IPS-18a (cell line): ENCODE measurements around the gene ANKS1B.

Experiments used
- H3K27ac ChIP-seq: one replicate; pipeline ENCODE4 v1.5.1; 2013; ENCODE audit warnings: low read length
- H3K27me3 ChIP-seq: one replicate; pipeline ENCODE4 v1.6.1; 2013; ENCODE audit warnings: mild to moderate bottlenecking, low read length; ENCODE audit not compliant: control insufficient read depth, insufficient read depth
- H3K36me3 ChIP-seq: one replicate; pipeline ENCODE4 v1.6.1; 2013; ENCODE audit warnings: low read depth, low read length; ENCODE audit not compliant: control insufficient read depth
- H3K4me1 ChIP-seq: one replicate; pipeline ENCODE4 v1.6.1; 2013; ENCODE audit warnings: low read depth, low read length; ENCODE audit not compliant: control insufficient read depth
- H3K4me3 ChIP-seq: one replicate; pipeline ENCODE4 v1.5.1; 2013; ENCODE audit warnings: low read length
- H3K9ac ChIP-seq: one replicate; pipeline ENCODE4 v1.6.1; 2013; ENCODE audit warnings: mild to moderate bottlenecking, low read length, moderate library complexity
- H3K9me3 ChIP-seq: one replicate; pipeline ENCODE4 v1.6.1; 2013; ENCODE audit warnings: low read depth, low read length; ENCODE audit not compliant: control insufficient read depth

Gene ANKS1B

GRCh38 chr12:99097171-99097570 lies 887.6 kb downstream of the ANKS1B start:
- Histone ChIP-seq H3K4me1 (no peaks in the 10 kb centered on the region), H3K9me3 (no peaks in the 10 kb centered on the region), H3K36me3 (no peaks in the 10 kb centered on the region), H3K9ac (no peak overlapping the region), H3K27ac (no peak overlapping the region), H3K4me3 (no peak overlapping the region), H3K27me3 (no peaks in the 10 kb centered on the region)

GRCh38 chr12:99093166-99093565 lies 891.6 kb downstream of the ANKS1B start:
- Histone ChIP-seq H3K27me3 (no peaks in the 10 kb centered on the region), H3K9me3 (no peaks in the 10 kb centered on the region), H3K9ac (no peak overlapping the region), H3K4me3 (no peak overlapping the region), H3K4me1 (no peaks in the 10 kb centered on the region), H3K36me3 (no peaks in the 10 kb centered on the region), H3K27ac (no peak overlapping the region)

- no peaks in the 10 kb centered on the region for H3K9me3 ChIP-seq
- no peak overlapping the region for H3K27ac ChIP-seq
- no peak overlapping the region for H3K4me3 ChIP-seq
- H3K36me3 ChIP-seq, result no peaks in the 10 kb centered on the region
- H3K4me1 ChIP-seq, result peaks cover 3% of the 10 kb centered on the region
- H3K9ac ChIP-seq, result no peak overlapping the region
- H3K27me3 ChIP-seq, result no peaks in the 10 kb centered on the region
Observed at GRCh38 chr12:99092100-99092851, 892.5 kb downstream of the ANKS1B start.

GRCh38 chr12:99087278-99087677 lies 897.5 kb downstream of the ANKS1B start:
- Histone ChIP-seq H3K27ac (no peak overlapping the region), H3K27me3 (no peaks in the 10 kb centered on the region), H3K9ac (no peak overlapping the region), H3K9me3 (no peaks in the 10 kb centered on the region), H3K36me3 (no peaks in the 10 kb centered on the region), H3K4me1 (peaks cover 6% of the 10 kb centered on the region), H3K4me3 (no peak overlapping the region)

GRCh38 chr12:99079811-99080210 lies 904.9 kb downstream of the ANKS1B start:
- Histone ChIP-seq H3K4me1 (no peaks in the 10 kb centered on the region), H3K9me3 (no peaks in the 10 kb centered on the region), H3K27me3 (no peaks in the 10 kb centered on the region), H3K9ac (no peak overlapping the region), H3K27ac (no peak overlapping the region), H3K4me3 (no peak overlapping the region), H3K36me3 (no peaks in the 10 kb centered on the region)

- no peak overlapping the region for H3K9ac ChIP-seq
- H3K4me3 ChIP-seq, result no peak overlapping the region
- H3K36me3 ChIP-seq, result no peaks in the 10 kb centered on the region
- no peak overlapping the region for H3K27ac ChIP-seq
- H3K4me1 ChIP-seq, result no peaks in the 10 kb centered on the region
- no peaks in the 10 kb centered on the region for H3K9me3 ChIP-seq
- no peaks in the 10 kb centered on the region for H3K27me3 ChIP-seq
Observed at GRCh38 chr12:99068993-99069747, 915.6 kb downstream of the ANKS1B start.

GRCh38 chr12:99067171-99067785 lies 917.5 kb downstream of the ANKS1B start:
- no peaks in the 10 kb centered on the region for H3K27me3 ChIP-seq
- H3K9ac ChIP-seq, result no peak overlapping the region
- H3K9me3 ChIP-seq, result no peaks in the 10 kb centered on the region
- H3K36me3 ChIP-seq, result no peaks in the 10 kb centered on the region
- H3K27ac ChIP-seq, result no peak overlapping the region
- no peaks in the 10 kb centered on the region for H3K4me1 ChIP-seq
- no peak overlapping the region for H3K4me3 ChIP-seq

- Histone ChIP-seq H3K9ac (no peak overlapping the region), H3K36me3 (no peaks in the 10 kb centered on the region), H3K4me3 (no peak overlapping the region), H3K4me1 (no peaks in the 10 kb centered on the region), H3K9me3 (no peaks in the 10 kb centered on the region), H3K27me3 (no peaks in the 10 kb centered on the region), H3K27ac (no peak overlapping the region)
Observed at GRCh38 chr12:99066726-99067125, 918.0 kb downstream of the ANKS1B start.

- Histone ChIP-seq H3K36me3 (no peaks in the 10 kb centered on the region), H3K9me3 (no peaks in the 10 kb centered on the region), H3K4me3 (no peak overlapping the region), H3K27me3 (no peaks in the 10 kb centered on the region), H3K9ac (no peak overlapping the region), H3K4me1 (peaks cover 6% of the 10 kb centered on the region), H3K27ac (no peak overlapping the region)
Observed at GRCh38 chr12:99063182-99063581, 921.6 kb downstream of the ANKS1B start.

GRCh38 chr12:99059824-99060511 lies 924.8 kb downstream of the ANKS1B start:
- no peaks in the 10 kb centered on the region for H3K9me3 ChIP-seq
- H3K9ac ChIP-seq, result no peak overlapping the region
- peaks cover 6% of the 10 kb centered on the region for H3K4me1 ChIP-seq
- H3K4me3 ChIP-seq, result no peak overlapping the region
- no peaks in the 10 kb centered on the region for H3K27me3 ChIP-seq
- H3K27ac ChIP-seq, result no peak overlapping the region
- no peaks in the 10 kb centered on the region for H3K36me3 ChIP-seq

- Histone ChIP-seq H3K36me3 (no peaks in the 10 kb centered on the region), H3K9ac (no peak overlapping the region), H3K4me1 (peaks cover 6% of the 10 kb centered on the region), H3K9me3 (no peaks in the 10 kb centered on the region), H3K27me3 (no peaks in the 10 kb centered on the region), H3K27ac (no peak overlapping the region), H3K4me3 (no peak overlapping the region)
Observed at GRCh38 chr12:99057670-99058069, 927.1 kb downstream of the ANKS1B start.
